GM18498 (cell line): ENCODE results near the gene TIRAP.
"Not testable (repeated sequence)": the region's sequence is repeated elsewhere in the genome, so short reads cannot be mapped to it uniquely, and the experiment has no call there.

Experiments used
- ATAC-seq: cut with Tn5 transposase; IDR thresholded peaks from one replicate; pipeline ENCODE4 v1.9.1; 2021; ENCODE audit warnings: mild to moderate bottlenecking, moderate library complexity; ENCODE audit not compliant: unreplicated experiment

Gene TIRAP

DNA sequence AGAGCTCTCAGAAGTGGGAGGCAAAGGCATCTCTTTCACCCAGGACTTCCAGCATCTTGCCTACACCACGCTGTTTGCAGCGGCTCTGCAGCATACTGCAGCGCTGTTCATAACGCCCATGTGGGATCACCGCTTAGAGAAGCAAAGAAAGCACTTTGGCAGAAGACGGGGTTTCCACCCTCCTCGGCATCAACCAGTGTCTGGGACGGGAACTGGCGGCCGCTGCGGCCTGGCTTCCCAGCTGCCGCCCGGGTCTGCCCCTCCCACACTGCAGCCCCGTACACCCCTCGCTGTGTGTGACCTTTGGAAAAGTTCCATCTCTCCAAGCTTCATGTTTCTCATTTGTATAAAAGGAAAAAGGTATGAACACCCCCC is 545 bp upstream of the TIRAP start:
- peak; percentile 21 for ATAC-seq

DNA sequence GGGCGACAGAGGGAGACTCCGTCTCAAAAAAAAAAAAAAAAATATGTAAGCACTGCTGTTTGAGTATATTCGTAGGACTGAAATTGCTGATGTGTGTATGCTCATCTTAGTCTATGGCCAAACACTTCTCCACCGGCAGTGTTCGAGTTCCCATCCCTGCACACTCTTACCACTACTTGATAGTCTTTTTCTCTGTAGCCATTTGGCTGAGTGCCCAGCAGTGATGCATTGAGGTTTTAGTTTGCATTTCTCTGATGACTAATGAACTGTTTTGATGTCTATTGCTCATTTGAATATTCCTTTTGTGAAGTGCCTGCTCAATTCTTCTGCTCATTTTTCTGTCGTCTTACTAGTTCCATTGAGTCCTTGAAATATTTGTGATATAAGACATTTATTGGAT is 1.9 kb downstream of the TIRAP start:
- peak; percentile 61 for ATAC-seq

DNA sequence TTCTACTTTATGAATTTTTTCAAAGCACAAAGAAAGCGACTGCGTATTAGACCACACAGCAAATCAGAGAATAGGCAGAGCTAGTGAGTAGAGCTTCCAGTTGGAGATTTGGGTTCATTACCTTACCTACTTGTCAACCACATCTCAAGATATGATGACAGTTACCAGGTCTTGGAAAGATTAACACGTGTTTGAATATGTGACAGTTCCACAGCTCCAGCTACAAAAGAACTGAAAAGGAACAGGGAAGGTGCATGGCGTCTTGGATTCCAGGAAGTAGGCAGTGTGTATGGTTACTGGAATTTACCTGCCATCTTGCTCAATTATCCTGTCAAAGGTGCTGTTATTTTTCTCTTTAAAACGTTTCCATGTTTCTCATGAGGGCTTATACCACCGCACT is 5.3 kb downstream of the TIRAP start:
- ATAC-seq = no peak

DNA sequence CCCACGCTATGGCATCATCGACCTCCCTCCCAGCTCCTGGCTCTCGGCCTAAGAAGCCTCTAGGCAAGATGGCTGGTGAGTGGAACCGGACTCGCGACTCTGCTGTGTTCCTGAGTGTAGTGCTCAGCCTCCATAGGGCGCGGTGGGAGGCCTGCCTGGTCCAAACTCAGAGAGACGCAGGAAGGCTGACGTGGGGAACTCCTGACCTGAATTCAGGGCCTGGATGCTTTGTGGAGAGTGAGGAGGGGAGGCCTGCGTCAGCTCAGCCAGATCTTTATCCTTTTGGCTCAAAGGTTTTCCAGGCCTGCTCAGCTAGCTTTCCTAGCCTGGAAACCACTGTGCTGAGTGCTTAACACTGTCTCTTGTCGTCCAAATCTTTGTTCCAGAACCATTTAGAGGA is 8.0 kb downstream of the TIRAP start:
- ATAC-seq = no peak

DNA sequence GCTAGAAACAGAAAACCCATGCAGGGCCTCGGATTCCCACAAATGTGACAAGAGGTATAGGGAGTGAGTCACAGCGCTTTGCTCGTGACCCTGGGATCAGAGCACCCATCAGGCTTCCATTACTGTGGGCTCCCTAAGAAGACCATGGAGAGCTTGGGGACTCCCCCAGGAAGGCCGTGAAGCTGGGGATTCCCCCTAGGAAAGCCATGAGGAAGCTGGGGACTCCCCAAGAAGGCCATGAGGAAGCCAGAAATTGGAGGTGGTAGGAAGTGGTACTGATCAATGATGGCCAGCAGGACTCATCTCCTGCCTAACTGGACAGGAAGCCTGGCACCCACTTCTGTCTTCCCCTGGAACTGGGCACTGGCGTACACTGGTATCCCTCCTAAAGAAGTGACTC is 10.8 kb downstream of the TIRAP start:
- no peak for ATAC-seq

DNA sequence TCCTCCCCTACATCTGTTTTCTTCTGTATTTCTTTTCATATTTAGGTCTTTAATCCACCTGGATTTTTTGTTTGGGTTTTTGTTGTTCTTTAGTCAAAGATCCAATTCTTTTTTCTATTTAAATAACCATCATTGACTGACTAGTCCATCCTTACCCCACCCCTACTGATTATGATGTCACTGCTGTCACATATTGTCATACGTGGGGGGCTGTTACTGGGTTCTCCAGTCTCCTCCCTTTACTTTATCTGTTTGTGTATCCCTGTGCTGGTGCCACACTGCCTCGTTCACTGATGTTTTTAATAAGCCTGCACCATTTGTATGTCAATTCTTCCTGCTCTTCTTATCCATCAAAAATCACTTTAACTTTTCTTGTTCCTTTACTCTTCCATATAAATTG is 14.1 kb downstream of the TIRAP start:
- ATAC-seq = no peak

DNA sequence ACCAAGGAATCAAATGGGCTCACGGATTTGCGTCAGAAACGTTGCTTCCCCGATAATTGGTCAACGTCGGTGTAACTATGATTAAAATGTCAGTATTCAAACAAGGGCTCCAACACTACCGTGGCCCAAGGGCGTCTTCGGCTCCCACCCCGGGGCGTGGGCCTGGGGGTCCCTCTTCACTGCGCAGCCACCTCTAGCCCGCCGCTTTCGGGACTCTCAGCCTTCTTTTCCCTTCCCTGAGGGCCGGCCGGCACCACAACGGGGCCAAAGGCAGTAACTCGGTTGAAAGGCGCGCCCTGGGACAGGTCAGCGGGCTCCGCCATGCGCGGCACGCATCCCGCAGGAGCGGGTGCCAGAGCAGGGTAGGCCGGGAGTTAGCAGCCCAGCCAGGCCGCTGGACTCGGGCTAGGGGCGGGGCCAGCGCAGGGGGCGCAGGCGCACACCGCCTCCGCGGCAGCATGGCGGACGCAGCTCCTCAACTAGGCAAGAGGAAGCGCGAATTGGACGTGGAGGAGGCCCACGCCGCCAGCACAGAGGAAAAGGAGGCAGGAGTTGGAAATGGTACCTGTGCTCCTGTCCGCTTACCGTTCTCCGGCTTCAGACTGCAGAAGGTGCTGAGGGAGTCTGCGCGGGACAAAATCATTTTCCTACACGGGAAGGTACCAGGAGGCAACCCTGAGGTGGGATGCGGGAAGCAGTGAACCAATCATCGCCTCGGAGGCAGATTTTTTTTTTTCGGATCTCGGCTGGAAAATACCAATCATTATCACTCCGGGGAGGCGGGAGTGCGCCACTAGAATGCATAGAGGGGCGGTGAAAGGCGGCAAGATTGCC is 20.9 kb downstream of the TIRAP start, which contains the start of gene DCPS:
Gene DCPS, plus strand, starts transcription at position 438 of the 834 bp plus-strand sequence. Its CDS starts 21 bp downstream, at position 459.
- peak; percentile 90 for ATAC-seq

DNA sequence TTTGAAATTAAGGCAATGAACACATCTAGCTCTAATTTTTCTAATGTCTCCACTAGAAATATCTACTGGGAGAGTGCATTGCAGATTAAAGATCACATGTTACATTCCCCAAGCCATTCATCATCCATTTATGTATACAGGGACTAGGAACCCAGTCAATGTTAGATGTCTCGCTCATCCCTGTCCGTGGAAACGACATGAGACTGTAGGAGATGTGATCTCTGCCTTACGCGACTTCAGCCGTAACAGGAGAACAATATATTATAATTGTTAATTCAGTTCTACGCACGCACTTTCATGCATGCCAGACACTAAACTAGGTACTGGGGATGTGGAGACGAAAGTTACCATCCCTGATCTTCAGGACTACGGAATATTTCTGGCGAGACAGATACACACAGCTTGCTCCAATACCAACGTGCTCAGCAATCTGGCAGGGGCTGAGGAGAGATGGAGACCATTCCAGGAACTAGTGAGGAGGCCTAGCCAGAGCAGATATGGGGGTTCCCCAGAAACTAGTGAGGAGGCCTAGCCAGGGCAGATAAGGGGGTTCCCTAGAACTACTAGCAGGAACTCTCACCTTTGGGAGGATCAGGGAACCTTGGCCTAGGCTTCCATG is 21.7 kb downstream of the TIRAP start:
- ATAC-seq = no peak

DNA sequence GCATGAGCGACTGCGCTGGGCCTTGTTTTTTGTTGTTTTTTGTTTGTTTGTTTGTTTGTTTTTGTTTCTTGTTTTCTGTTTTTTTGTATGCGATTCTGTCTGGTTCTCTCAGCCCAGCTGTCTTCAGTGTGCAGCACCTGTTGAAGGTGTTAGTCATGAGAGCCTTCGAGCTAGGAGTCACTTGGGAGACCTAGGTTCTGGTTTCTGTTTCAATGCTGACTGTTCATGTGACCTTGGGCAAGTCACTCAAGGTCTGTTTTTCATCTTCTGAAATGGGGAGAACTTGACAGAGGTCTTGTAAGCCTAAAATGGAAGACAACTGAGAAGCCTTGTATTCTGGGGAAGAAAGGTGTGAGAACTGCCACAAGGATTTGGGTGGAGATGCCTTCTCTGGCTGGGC is 22.8 kb downstream of the TIRAP start:
- ATAC-seq = peak; percentile 61

DNA sequence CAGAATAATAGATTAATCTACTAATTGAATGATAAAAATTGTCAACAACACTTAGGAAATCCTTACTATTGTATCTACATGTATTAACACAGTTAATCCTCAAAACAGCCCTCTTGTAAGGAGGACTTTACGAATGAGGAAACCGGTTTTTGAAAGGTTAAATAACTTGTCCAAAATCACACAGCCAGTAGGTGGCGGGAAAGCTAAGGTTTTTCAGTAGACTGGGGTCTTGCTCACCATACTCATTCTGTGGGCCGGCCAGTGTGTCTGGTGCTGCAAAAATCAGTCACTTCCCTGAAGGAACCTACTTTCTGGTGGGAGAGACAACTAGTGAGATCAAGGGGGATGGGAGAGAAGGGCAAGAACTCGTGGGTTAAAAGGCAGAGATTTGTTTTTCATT is 24.8 kb downstream of the TIRAP start:
- no peak for ATAC-seq

DNA sequence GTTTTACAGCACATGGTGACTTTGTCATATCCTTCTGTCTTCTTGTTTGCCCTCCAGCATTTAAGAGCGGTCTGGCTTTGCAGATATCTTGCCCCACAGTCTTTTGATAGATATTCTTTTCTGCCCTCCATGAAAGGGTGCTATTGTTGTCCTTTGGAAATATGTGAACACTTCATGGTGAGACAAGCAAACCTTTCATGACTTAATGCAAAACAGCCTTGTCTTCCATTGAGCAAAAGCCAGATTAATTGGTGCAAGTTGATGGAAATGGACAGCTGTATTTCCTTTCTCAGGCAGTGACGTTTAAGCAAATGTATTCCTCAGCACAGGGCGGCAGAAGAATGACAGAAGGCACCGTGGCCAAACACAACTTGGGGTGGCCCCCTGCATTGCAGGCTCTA is 25.4 kb downstream of the TIRAP start:
- no peak for ATAC-seq

DNA sequence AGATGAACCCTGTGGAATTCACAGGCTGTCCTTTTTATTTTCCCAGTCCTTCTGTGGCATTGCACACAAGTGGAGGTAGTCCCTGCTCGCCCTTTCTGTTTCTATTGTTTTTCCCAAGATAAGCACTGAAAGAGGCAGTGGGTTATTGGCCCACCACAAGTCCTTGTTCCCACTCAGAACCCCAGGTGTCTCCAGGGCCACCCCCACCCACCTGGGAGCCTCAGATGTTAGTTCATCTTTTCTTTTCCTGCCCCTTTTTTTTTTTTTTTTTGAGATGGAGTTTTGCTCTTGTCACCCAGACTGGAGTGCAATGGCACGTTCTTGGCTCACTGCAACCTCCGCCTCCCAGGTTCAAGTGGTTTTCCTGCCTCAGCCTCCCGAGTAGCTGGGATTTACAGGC is 25.9 kb downstream of the TIRAP start:
- not testable (repeated sequence) for ATAC-seq

DNA sequence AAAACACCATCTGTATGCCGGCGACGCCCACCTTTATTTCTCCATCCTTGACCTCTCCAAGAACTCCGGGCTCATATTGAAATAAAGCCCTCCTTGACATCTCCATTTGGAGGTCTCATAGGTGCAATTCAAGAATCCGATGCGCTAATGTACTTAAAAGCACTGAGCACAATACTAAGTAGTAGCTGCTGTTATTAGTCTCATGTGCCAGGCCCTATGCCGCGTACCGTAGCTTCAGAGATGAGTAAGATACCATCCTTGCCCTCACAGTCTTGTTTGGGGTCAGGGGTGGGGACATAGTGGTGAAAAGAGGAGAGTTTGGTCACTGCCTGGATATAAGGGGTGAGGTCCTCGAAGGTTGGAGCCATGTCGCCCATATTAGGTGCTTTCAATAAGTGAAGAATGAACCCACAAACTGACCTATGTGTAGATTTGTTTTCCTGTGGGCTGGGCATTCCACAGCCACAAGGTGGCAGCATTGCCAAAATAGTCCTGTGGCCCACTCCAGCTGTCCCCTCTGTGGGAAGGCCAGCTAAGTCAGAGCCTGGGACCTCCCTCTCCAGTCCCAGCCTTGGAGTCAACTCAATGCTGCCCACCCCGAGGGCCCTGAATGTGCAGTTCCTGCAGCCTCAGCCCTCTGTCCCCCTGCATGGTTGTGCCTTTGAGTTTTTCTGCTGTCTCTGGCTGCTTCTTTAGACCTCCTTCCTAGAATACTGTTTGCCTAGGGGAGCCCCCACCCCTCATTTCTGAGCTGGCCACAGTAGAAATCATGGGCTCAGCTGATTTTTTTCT is 27.5 kb downstream of the TIRAP start:
- ATAC-seq = peak; percentile 32

DNA sequence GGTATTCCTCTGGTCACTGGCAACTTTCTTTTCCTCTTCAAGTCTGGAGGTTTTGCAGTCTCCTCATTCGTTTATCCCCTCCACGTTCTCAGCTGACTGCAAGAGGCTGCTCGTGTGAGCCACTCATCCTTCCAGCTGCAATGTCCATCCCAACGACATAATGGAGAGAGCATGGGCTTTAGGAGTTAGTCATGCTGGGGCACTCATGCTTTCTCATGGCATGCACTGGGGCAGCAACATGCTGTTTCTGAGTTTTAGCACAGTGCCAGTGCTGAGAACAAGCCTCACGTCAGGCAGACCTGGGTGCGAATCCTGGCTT is 28.1 kb downstream of the TIRAP start:
- ATAC-seq = no peak

DNA sequence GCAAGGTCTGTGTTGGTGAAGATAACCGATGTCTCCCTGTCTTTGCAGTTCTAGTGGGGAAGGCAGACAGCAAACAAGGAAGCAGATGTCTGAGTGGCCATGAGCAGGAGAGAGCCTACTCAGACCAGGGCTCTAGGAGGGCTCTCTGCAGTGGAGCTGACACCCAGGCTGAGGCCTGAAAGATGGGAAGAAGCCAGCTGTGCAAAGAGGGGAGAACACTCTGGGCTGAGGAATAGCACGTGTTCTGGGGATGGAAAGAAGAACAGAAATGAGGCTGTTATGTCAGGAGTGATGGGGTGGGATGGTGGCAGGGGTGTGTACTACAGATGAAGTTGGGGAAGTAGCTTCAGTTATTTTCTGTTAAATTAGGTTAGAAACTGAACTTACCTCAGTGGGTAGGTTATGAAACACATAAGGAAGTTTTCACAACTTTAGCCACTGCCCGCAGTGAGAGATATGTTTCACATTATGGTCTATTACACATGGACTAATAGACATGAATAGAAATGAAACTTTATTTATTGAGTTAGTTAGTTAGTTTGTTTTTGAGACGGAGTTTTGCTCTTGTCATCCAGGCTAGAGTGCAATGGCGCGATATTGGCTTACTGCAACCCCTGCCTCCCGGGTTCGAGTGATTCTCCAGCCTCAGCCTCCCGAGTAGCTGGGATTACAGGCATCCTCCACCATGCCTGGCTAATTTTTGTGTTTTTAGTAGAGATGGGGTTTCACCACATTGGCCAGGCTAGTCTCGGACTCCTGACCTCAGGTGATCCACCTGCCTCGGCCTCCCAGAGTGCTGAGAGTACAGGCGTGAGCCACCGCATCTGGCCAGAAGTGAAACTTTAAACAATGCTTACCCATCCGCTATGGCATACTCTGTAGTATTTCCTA is 28.8 kb downstream of the TIRAP start:
- peak; percentile 78 for ATAC-seq

DNA sequence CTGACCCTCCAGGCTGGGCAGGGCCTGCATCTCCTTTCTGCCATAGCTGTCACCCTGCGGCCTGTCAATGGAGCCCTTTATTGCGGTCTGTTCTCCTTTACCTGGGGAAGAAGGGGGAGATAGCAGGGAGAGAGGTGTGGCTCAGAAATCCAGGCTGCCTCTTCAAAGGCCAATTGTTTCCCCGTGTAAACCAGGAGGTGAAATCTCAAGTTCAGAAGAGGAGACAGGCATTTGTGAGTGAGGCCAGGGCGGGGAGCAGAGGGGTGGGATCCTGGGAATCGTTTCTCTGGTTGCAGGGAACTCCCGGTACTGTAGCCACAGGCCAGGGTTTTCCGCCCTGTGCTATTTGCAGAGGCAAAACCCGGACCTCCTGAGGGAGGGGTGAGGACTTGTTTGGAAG is 30.1 kb downstream of the TIRAP start:
- no peak for ATAC-seq

DNA sequence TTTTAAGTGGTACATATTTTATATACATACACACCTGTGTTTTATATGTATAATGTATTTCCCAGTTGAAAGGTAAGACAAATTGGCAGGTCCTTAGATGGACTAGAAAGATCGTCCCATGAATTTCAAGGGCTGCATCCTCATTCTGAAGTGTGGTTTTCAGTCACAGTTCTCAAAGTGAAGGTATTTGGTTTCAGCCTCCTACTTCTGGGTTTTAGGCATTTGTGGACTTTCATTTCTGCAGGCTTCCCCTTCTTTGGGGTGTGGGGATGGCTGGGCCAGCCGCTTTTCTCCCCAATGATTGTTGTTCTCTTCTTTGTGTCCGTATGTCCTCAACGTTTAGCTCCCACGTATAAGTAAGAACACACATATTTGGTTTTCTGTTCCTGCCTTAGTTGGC is 30.9 kb downstream of the TIRAP start:
- no peak for ATAC-seq

DNA sequence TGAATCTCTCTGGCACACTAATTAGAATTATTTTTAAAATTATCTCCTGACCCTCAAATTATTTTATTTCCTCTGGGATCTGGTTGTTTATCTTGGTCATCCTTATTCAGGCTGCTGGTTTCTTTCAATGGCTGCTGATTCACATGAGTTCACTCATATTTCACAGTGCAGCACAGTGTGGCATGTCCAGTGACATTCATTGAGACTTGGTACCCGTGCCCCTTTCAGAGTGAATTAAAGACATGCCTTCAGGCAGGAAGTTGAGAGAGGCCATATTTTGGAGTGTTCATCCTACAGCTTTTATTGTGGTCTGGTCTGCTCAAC is 34.5 kb downstream of the TIRAP start:
- ATAC-seq = no peak

DNA sequence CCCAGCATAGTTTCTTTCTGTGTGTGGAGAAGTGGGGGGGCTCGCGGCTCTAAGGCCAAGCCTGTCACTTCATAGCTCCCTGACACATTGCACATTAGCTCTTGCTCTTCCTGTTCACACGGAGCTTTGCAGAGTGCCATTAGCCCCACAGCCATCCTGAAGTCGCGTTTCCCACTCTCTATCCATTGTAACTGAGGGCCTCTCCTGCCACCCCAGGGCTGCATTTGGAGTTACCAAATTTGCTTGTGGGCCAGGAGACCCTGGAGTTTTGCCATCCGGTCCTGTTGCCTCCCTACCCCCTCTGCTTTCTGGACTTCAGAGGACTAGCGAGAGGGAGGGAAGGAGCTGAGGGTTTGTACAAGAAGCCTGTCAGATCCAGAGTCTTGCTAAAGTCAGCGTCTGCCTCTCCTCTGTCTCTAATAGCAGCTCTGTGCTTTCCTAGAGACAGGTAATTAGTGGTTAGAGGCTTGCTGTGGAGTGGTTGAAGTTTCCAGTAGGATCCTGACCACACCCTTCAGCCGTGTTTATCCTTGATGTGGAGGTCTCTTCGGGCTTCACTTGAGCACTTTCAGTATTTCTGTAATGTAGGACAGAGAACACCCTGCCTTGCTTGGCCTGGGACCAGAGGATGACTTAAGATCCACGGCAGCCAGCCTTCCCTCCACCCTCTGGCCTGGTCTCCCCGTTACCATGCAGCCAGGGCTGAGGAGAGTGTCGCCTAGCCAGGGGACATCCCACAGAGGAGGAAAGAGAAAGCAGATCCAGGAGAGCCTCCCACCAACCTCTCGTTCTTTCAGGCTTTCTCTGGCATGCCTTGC is 35.1 kb downstream of the TIRAP start:
- ATAC-seq = peak; percentile 34
